Caco-2 (cell line): Measurements from ENCODE around the gene MYO10. TPM values are rescaled to one million over a fixed set of nuclear protein-coding genes. Genes with fewer than 3 reads are reported as not detected.

ENCODE experiments used
- BruUV-seq: library from RNA; stranded (reverse); fragments of 400-500 nt; replicated peaks from 2 replicates; lab custom pipeline; 2021; lab: Mats Ljungman, UMichigan
- CTCF ChIA-PET: fragments of 300-600 bp; sonication (Branson Sonifier 250); formaldehyde crosslinking; loops from one replicate; lab custom pipeline; 2022; ENCODE audit warnings: antibody characterized with exemption; lab: Charles Lee
- POLR2A ChIA-PET: fragments of 300-600 bp; sonication (Branson Sonifier 250); formaldehyde crosslinking; loops from one replicate; lab custom pipeline; 2022; ENCODE audit warnings: antibody characterized with exemption; lab: Charles Lee
- DNase-seq, 2 experiments: peaks; one replicate each; pipeline versions ENCODE4 v3.0.0 to v3.0.0-alpha.2; 2020 to 2022
- H3K27me3 ChIP-seq: replicated peaks from 2 replicates; pipeline ENCODE4 v1.6.0; 2011; ENCODE audit warnings: low read length; ENCODE audit not compliant: control insufficient read depth, insufficient read depth
- H3K36me3 ChIP-seq: 2 replicates; pipeline ENCODE4 v1.5.1; 2011; ENCODE audit warnings: low read length; ENCODE audit not compliant: control insufficient read depth, insufficient read depth
- H3K4me1 ChIP-seq: fragments of 250-450 bp; sonication (Bioruptor Pico); 2 replicates; pipeline ENCODE4 v1.5.1; 2020; ENCODE audit warnings: mild to moderate bottlenecking
- H3K4me3 ChIP-seq: 2 replicates; pipeline ENCODE4 v1.5.1; 2011; ENCODE audit warnings: low read depth, mild to moderate bottlenecking, control low read depth, low read length
- H3K9me3 ChIP-seq: fragments of 250-450 bp; sonication (Bioruptor Pico); 2 replicates; pipeline ENCODE4 v1.5.1; 2020; ENCODE audit warnings: mild to moderate bottlenecking, moderate library complexity
- H3K27ac Mint-ChIP-seq: one replicate; pipeline ENCODE4 v1.8.0; 2022; ENCODE audit warnings: mixed read lengths; ENCODE audit not compliant: unreplicated experiment
- H3K27me3 Mint-ChIP-seq: one replicate; pipeline ENCODE4 v1.8.0; 2022; ENCODE audit warnings: mixed read lengths; ENCODE audit not compliant: insufficient read depth, unreplicated experiment
- H3K36me3 Mint-ChIP-seq: one replicate; pipeline ENCODE4 v1.8.0; 2022; ENCODE audit warnings: mild to moderate bottlenecking, mixed read lengths; ENCODE audit not compliant: insufficient read depth, unreplicated experiment
- H3K4me1 Mint-ChIP-seq: one replicate; pipeline ENCODE4 v1.8.0; 2022; ENCODE audit warnings: low read depth, mixed read lengths; ENCODE audit not compliant: unreplicated experiment
- H3K4me3 Mint-ChIP-seq: one replicate; pipeline ENCODE4 v1.8.0; 2022; ENCODE audit warnings: mild to moderate bottlenecking, moderate library complexity, mixed read lengths; ENCODE audit not compliant: unreplicated experiment
- H3K9me3 Mint-ChIP-seq: one replicate; pipeline ENCODE4 v1.8.0; 2022; ENCODE audit warnings: mixed read lengths; ENCODE audit not compliant: unreplicated experiment
- intact Hi-C: fragments of 100-400 bp; cut with micrococcal nuclease; formaldehyde crosslinking; loops from one replicate; pipeline ENCODE4 v1.10.0; 2022; ENCODE audit not compliant: unreplicated experiment
- total RNA-seq: library from RNA; stranded (reverse); gene quantifications from 2 replicates; pipeline ENCODE4 v1.2.3, GENCODE V29; 2022
- TF ChIP-seq, protein P1 (sequence below), 2 experiments: fragments of 200-600 bp in 1 of 2; IDR thresholded peaks; 1 replicate in 1 of 2; 2 replicates in 1 of 2; pipeline versions ENCODE4 v1.5.1 to v1.8.0; 2011 to 2022; ENCODE audit warnings: antibody characterized with exemption in 1 of 2, control low read depth in 1 of 2, inconsistent platforms in 1 of 2, low read depth in 1 of 2, low read length in 1 of 2, mild to moderate bottlenecking in 1 of 2, moderate library complexity in 1 of 2; ENCODE audit not compliant: insufficient read depth in 1 of 2, severe bottlenecking in 1 of 2, unreplicated experiment in 1 of 2

MYO10 gene
- total RNA-seq, 1 experiment from 2014 or later, result 67.6 TPM

DNA sequence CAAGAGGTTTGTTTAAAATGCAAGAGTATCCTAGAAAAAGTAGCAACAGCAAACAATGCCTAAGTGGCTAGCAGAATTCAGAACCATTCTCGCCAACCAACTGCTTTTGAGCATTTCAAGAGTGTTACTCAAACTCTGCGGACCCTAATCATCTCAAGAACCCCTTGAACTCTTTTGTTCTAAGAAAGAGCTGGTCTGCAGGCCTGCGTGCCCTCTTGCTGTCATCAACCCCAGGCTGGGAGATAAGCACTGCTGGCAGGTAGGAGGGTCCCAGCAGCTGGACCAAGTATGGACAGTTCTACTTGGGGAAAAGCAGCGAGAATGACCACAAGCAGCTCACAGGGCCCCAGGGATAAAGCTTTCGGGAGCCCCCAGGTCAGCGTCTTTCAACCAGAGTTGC, 38.3 kb downstream of the MYO10 start:
- Mint-ChIP-seq H3K4me3 (peak overlapping the region; percentile 39), H3K9me3 (no peaks in the 10 kb centered on the region), H3K4me1 (peaks cover 70% of the 10 kb centered on the region), H3K27ac (peak overlapping the region; percentile 59), H3K36me3 (peaks cover 32% of the 10 kb centered on the region), H3K27me3 (no peaks in the 10 kb centered on the region)
- TF ChIP-seq, protein P1, sequence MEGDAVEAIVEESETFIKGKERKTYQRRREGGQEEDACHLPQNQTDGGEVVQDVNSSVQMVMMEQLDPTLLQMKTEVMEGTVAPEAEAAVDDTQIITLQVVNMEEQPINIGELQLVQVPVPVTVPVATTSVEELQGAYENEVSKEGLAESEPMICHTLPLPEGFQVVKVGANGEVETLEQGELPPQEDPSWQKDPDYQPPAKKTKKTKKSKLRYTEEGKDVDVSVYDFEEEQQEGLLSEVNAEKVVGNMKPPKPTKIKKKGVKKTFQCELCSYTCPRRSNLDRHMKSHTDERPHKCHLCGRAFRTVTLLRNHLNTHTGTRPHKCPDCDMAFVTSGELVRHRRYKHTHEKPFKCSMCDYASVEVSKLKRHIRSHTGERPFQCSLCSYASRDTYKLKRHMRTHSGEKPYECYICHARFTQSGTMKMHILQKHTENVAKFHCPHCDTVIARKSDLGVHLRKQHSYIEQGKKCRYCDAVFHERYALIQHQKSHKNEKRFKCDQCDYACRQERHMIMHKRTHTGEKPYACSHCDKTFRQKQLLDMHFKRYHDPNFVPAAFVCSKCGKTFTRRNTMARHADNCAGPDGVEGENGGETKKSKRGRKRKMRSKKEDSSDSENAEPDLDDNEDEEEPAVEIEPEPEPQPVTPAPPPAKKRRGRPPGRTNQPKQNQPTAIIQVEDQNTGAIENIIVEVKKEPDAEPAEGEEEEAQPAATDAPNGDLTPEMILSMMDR (IDR thresholded peaks at IDR 0.05; ENCODE audit: insufficient read depth in 1 of 2, low read depth in 1 of 2, low read length in 1 of 2, severe bottlenecking in 1 of 2, unreplicated experiment in 1 of 2), result no peak
- POLR2A ChIA-PET, result no interaction called here
- Histone ChIP-seq H3K4me3 (no peak overlapping the region), H3K36me3 (no peaks in the 10 kb centered on the region), H3K9me3 (no peaks in the 10 kb centered on the region), H3K27me3 (no peaks in the 10 kb centered on the region), H3K4me1 (peaks cover 64% of the 10 kb centered on the region)
- no peak for DNase-seq
- no TSS peak for BruUV-seq
- CTCF ChIA-PET, result interaction anchor here (1.0 kb wide), 1 partner anchor 17 kb away, joined by 5 read pairs; no protein-coding TSS in a partner anchor
- intact Hi-C loops, result loop anchor here (1.0 to 10.0 kb wide), 2 partner anchors 16 to 353 kb away; no protein-coding TSS in a partner anchor

DNA sequence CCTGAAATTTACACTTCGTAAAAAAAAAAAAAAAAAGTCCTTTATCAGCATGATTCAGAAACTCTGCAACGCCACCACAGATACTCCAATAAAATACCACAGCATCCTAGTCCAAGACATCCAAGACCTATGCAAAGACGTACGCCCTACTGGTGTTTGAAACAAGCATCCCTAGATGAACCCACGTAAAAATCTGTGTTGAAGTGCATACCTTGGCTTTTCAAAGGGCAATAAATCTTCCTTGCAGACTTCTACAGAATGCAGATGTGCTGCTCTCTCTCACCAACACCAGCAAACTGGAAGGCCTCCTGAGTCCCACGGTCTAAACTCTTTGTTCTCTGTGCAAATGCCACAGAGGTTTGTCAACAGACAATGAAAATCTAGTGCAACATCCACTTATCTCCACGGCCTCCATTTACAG, 38.8 kb downstream of the MYO10 start:
- ChIA-PET CTCF (no interaction called here), POLR2A (no interaction called here)
- TF ChIP-seq, protein P1 (IDR thresholded peaks at IDR 0.05; ENCODE audit: insufficient read depth in 1 of 2, low read depth in 1 of 2, low read length in 1 of 2, severe bottlenecking in 1 of 2, unreplicated experiment in 1 of 2), result no peak
- Mint-ChIP-seq H3K36me3 (peaks cover 34% of the 10 kb centered on the region), H3K9me3 (no peaks in the 10 kb centered on the region), H3K27me3 (no peaks in the 10 kb centered on the region), H3K27ac (peak overlapping the region; percentile 59), H3K4me3 (peak overlapping the region; percentile 39), H3K4me1 (peaks cover 72% of the 10 kb centered on the region)
- no peak overlapping the region for H3K4me3 ChIP-seq
- H3K27me3 ChIP-seq, result no peaks in the 10 kb centered on the region
- H3K9me3 ChIP-seq, result no peaks in the 10 kb centered on the region
- DNase-seq, result peak; percentile 71 to 77
- H3K4me1 ChIP-seq, result peaks cover 64% of the 10 kb centered on the region
- intact Hi-C loops, result loop anchor here (1.0 to 10.0 kb wide), 2 partner anchors 16 to 352 kb away; no protein-coding TSS in a partner anchor
- no TSS peak for BruUV-seq
- no peaks in the 10 kb centered on the region for H3K36me3 ChIP-seq

DNA sequence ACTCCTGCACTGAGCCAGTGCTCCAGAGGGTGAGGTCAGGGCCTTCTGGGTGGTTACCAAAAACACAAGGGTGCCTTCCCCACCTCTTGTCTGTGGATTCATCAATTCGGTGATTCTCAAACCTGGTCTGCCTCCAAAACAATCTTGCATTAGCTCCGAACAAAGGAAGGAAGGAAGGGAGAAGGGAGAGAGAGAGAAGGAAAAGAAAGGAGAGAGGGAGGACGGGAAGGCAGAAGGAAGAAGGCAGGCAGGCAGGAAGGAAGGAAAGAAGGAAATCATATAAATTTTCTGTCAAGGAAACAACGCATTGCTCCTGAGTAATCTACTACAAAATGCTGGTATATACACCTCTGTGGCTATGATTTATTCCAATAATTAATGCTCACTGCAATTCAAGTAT, 39.3 kb downstream of the MYO10 start:
- no peaks in the 10 kb centered on the region for H3K9me3 Mint-ChIP-seq
- H3K4me1 ChIP-seq, result peaks cover 69% of the 10 kb centered on the region
- no peaks in the 10 kb centered on the region for H3K9me3 ChIP-seq
- H3K36me3 Mint-ChIP-seq, result peaks cover 39% of the 10 kb centered on the region
- ChIA-PET CTCF (no interaction called here), POLR2A (no interaction called here)
- H3K27ac Mint-ChIP-seq, result peak overlapping the region; percentile 88
- no peak for DNase-seq
- no peaks in the 10 kb centered on the region for H3K27me3 Mint-ChIP-seq
- intact Hi-C loops, result loop anchor here (1.0 to 10.0 kb wide), 2 partner anchors 15 to 352 kb away; no protein-coding TSS in a partner anchor
- peaks cover 77% of the 10 kb centered on the region for H3K4me1 Mint-ChIP-seq
- no peaks in the 10 kb centered on the region for H3K27me3 ChIP-seq
- no peaks in the 10 kb centered on the region for H3K36me3 ChIP-seq
- TF ChIP-seq, protein P1 (IDR thresholded peaks at IDR 0.05; ENCODE audit: insufficient read depth in 1 of 2, low read depth in 1 of 2, low read length in 1 of 2, severe bottlenecking in 1 of 2, unreplicated experiment in 1 of 2), result no peak
- peak overlapping the region; percentile 66 for H3K4me3 Mint-ChIP-seq
- BruUV-seq, result no TSS peak
- H3K4me3 ChIP-seq, result no peak overlapping the region
